ENCODE measurements around the gene LIPJ. TPM values are rescaled to one million over a fixed set of nuclear protein-coding genes. Genes with fewer than 3 reads are reported as not detected.
A peak's percentile ranks its signal among the peaks of the same experiment; 100 is the strongest.

The LIPJ gene, protein sequence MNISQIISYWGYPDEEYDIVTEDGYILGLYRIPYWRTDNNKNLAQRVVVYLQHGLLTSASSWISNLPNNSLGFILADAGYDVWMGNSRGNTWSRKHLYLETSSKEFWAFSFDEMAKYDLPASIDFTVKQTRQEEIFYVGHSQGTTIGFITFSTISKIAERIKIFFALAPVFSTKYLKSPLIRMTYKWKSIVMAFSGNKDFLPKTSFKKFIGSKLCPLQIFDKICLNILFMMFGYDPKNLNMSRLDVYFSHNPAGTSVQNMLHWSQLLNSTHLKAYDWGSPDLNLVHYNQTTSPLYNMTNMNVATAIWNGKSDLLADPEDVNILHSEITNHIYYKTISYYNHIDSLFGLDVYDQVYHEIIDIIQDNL
- total RNA-seq: under 1 TPM; 0.19 to 0.32 TPM
- polyA plus RNA-seq: not detected

DNA sequence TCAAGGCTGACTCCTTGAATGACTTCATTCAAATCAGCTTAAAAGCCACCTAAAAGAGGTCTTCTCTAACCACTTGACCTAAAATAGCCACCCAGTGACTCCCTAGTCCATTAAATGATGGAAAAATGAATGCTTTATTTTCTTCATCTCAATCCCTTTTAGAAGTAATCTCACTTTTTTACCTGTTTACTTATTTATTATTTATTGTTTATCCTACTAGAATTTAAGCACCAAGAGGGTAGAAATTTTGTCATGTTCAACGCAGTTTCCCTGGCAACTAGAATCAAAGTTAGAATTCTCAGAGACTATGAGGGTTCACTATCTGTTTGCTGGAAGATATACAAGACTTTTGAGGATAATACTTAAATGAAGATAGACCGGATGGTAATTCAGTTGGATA, at the start of gene LIPJ:
Gene LIPJ (plus strand): TSS at position 301 of the 400 bp plus-strand sequence. CDS start 3,926 bp downstream, outside the sequence.
- Mint-ChIP-seq H3K27ac (no peak within 1 kb of the TSS), H3K4me3 (peak within 1 kb of the TSS in 1 of 8 donors; percentile 43), H3K9me3 (peaks cover 0 to 8% (median 0%) of the 10 kb centered on the region in 8 donors), H3K36me3 (no peaks in the 10 kb centered on the region), H3K27me3 (peaks cover 3% of the 10 kb centered on the region in 2 donors), H3K4me1 (peaks cover 6 to 26% (median 14%) of the 10 kb centered on the region in 4 donors)
- Histone ChIP-seq H3K36me3 (ENCODE audit: insufficient read depth, low read length) (no peaks in the 10 kb centered on the region), H3K4me1 (ENCODE audit: insufficient read depth, low read length) (peaks cover 7% of the 10 kb centered on the region), H3K27me3 (ENCODE audit: insufficient read depth, low read length) (no peaks in the 10 kb centered on the region), H3K4me3 (ENCODE audit: low read length in 2 of 2) (no peak within 1 kb of the TSS), H3K27ac (ENCODE audit: low read depth, low read length) (no peak within 1 kb of the TSS), H3K9me3 (ENCODE audit: control insufficient read depth in 1 of 2, low read length in 2 of 2) (no peaks in the 10 kb centered on the region)
- no peak for DNase-seq
- intact Hi-C loops (cut with micrococcal nuclease): no loop called here
- POLR2A ChIA-PET (ENCODE audit: partially characterized antibody): no interaction called here
- CTCF ChIA-PET (ENCODE audit: partially characterized antibody): no interaction called here

DNA sequence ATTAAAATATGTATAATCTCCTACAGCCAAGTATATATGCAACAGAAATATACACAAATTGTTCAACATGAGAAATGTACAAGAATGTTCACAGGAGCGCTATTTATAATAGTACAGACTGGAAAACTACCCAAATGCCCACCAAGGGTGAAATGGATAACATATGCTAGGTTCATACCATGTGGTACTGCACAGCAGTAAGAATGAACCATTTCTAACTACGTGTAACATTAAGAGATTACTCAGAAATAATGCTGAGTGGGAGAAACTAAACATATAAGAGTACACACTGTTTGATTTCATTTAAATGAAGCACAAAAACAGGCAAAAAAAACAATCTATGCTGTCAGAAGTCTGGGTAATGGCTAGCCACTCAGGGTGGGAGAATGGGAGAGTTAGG, 49.2 kb upstream of the LIPJ start:
- no peak overlapping the region for H3K27ac ChIP-seq (ENCODE audit: low read depth, low read length)
- H3K4me3 ChIP-seq (ENCODE audit: low read length in 2 of 2): no peak overlapping the region
- no peak overlapping the region for H3K4me3 Mint-ChIP-seq
- ChIA-PET POLR2A (ENCODE audit: partially characterized antibody) (no interaction called here), CTCF (ENCODE audit: partially characterized antibody) (no interaction called here)
- no peaks in the 10 kb centered on the region for H3K9me3 Mint-ChIP-seq
- H3K4me1 Mint-ChIP-seq: no peaks in the 10 kb centered on the region
- intact Hi-C loops (cut with micrococcal nuclease): no loop called here
- no peaks in the 10 kb centered on the region for H3K27me3 ChIP-seq (ENCODE audit: insufficient read depth, low read length)
- no peak for DNase-seq
- H3K9me3 ChIP-seq (ENCODE audit: control insufficient read depth in 1 of 2, low read length in 2 of 2): no peaks in the 10 kb centered on the region
- H3K27ac Mint-ChIP-seq: no peak overlapping the region
- peaks cover 0 to 4% of the 10 kb centered on the region in 2 donors for H3K27me3 Mint-ChIP-seq
- no peaks in the 10 kb centered on the region for H3K36me3 Mint-ChIP-seq
- H3K4me1 ChIP-seq (ENCODE audit: insufficient read depth, low read length): no peaks in the 10 kb centered on the region
- no peaks in the 10 kb centered on the region for H3K36me3 ChIP-seq (ENCODE audit: insufficient read depth, low read length)

DNA sequence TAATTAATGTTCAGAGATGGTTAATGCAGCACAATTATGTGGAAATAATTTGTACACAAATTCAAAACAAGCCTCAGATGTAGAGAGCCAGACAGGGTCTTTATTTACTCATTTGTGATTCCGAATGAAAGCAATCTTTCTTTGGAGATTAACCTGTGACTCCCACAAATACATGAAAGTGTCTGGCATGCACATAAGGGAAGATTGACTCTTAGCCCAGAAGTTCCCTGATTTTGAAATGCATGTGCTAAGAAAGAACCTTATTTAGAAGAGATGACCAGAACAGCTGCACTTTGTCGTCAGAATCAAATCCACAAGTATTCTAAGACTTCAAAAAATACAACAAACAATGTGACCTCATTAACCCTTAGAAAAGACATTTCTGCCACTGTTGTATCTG, 48.5 kb upstream of the LIPJ start:
- no peak overlapping the region for H3K4me3 Mint-ChIP-seq
- no peaks in the 10 kb centered on the region for H3K36me3 Mint-ChIP-seq
- Histone ChIP-seq H3K36me3 (ENCODE audit: insufficient read depth, low read length) (no peaks in the 10 kb centered on the region), H3K27me3 (ENCODE audit: insufficient read depth, low read length) (no peaks in the 10 kb centered on the region), H3K4me3 (ENCODE audit: low read length in 2 of 2) (no peak overlapping the region), H3K9me3 (ENCODE audit: control insufficient read depth in 1 of 2, low read length in 2 of 2) (no peaks in the 10 kb centered on the region), H3K27ac (ENCODE audit: low read depth, low read length) (no peak overlapping the region), H3K4me1 (ENCODE audit: insufficient read depth, low read length) (no peaks in the 10 kb centered on the region)
- no peaks in the 10 kb centered on the region for H3K4me1 Mint-ChIP-seq
- ChIA-PET POLR2A (ENCODE audit: partially characterized antibody) (no interaction called here), CTCF (ENCODE audit: partially characterized antibody) (no interaction called here)
- H3K27me3 Mint-ChIP-seq: peaks cover 0 to 4% of the 10 kb centered on the region in 2 donors
- H3K9me3 Mint-ChIP-seq: no peaks in the 10 kb centered on the region
- no peak for DNase-seq
- H3K27ac Mint-ChIP-seq: no peak overlapping the region
- intact Hi-C loops (cut with micrococcal nuclease): no loop called here

DNA sequence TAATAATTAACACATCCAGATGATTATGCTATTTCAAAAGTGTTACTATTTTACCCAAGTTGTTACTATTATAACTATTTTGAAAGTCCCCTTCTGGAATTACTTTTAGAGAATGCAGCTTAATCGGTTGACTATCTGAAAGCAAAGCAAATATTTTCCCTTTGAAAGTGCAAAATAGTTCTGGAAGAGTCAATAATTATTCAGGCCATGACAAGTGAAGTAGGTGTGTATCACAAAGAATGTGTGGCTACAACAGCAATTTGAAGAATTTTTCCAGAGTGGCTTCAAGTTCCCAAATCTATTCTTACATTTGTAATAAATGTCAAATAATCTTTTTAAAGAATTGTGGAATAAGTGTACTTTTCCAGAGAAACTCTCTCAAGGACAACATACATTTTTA, 46.2 kb upstream of the LIPJ start:
- Histone ChIP-seq H3K27ac (ENCODE audit: low read depth, low read length) (no peak overlapping the region), H3K9me3 (ENCODE audit: control insufficient read depth in 1 of 2, low read length in 2 of 2) (no peaks in the 10 kb centered on the region), H3K27me3 (ENCODE audit: insufficient read depth, low read length) (no peaks in the 10 kb centered on the region), H3K4me3 (ENCODE audit: low read length in 2 of 2) (no peak overlapping the region), H3K36me3 (ENCODE audit: insufficient read depth, low read length) (no peaks in the 10 kb centered on the region), H3K4me1 (ENCODE audit: insufficient read depth, low read length) (no peaks in the 10 kb centered on the region)
- Mint-ChIP-seq H3K27ac (no peak overlapping the region), H3K4me3 (no peak overlapping the region), H3K27me3 (peaks cover 0 to 1% of the 10 kb centered on the region in 2 donors), H3K4me1 (no peaks in the 10 kb centered on the region), H3K9me3 (no peaks in the 10 kb centered on the region), H3K36me3 (no peaks in the 10 kb centered on the region)
- intact Hi-C loops (cut with micrococcal nuclease): no loop called here
- ChIA-PET POLR2A (ENCODE audit: partially characterized antibody) (no interaction called here), CTCF (ENCODE audit: partially characterized antibody) (no interaction called here)
- DNase-seq: no peak

DNA sequence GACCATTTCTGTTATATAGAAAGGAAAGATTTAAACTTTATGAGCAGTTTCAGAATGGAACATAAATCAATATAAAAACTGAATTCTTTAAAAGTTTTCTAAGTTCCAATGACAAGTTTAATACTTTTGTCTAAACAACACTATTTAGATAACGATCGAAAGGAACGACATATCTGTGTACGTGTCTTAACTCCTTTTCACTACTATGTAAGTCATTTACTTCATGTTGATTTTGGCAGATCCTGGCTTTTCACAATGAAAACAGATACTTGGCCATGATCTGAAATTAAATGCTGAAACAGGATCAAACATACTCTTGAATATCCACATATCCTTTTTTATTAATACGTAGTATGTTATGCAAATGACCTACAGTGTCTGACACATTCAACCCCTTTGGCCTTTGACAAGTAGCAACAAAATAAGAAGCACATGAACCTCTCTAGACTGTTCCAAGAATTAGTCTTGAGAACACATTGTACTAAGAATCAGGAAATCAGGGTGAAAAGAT, 45.4 kb upstream of the LIPJ start:
- Histone ChIP-seq H3K9me3 (ENCODE audit: control insufficient read depth in 1 of 2, low read length in 2 of 2) (no peaks in the 10 kb centered on the region), H3K27me3 (ENCODE audit: insufficient read depth, low read length) (no peaks in the 10 kb centered on the region), H3K4me3 (ENCODE audit: low read length in 2 of 2) (no peak overlapping the region), H3K4me1 (ENCODE audit: insufficient read depth, low read length) (no peaks in the 10 kb centered on the region), H3K27ac (ENCODE audit: low read depth, low read length) (no peak overlapping the region), H3K36me3 (ENCODE audit: insufficient read depth, low read length) (no peaks in the 10 kb centered on the region)
- Mint-ChIP-seq H3K4me1 (no peaks in the 10 kb centered on the region), H3K9me3 (no peaks in the 10 kb centered on the region), H3K36me3 (no peaks in the 10 kb centered on the region), H3K27me3 (peaks cover 0 to 1% of the 10 kb centered on the region in 2 donors), H3K27ac (no peak overlapping the region), H3K4me3 (no peak overlapping the region)
- intact Hi-C loops (cut with micrococcal nuclease): no loop called here
- ChIA-PET POLR2A (ENCODE audit: partially characterized antibody) (no interaction called here), CTCF (ENCODE audit: partially characterized antibody) (no interaction called here)
- DNase-seq: no peak

DNA sequence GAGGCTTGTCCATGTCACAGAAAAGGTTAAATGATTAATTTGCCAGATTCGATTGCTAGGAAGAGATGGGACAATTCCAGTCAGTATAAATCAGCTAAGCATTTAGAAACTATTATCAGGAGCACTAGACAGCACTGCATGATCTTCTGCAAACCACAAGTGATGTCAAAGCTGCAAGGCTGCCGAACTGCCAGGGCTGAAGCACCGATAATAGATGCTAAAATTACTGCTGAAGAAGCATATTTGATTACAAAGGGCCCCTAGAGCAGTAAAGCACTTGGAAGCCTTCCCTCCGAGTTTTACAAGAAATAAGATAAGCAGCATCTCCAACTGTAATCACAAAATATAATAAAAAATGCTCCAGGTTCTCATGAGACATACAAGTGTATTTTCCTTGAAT, 44.0 kb upstream of the LIPJ start:
- H3K36me3 Mint-ChIP-seq: no peaks in the 10 kb centered on the region
- Histone ChIP-seq H3K4me3 (ENCODE audit: low read length in 2 of 2) (no peak overlapping the region), H3K27me3 (ENCODE audit: insufficient read depth, low read length) (no peaks in the 10 kb centered on the region), H3K4me1 (ENCODE audit: insufficient read depth, low read length) (no peaks in the 10 kb centered on the region), H3K36me3 (ENCODE audit: insufficient read depth, low read length) (no peaks in the 10 kb centered on the region), H3K9me3 (ENCODE audit: control insufficient read depth in 1 of 2, low read length in 2 of 2) (no peaks in the 10 kb centered on the region), H3K27ac (ENCODE audit: low read depth, low read length) (no peak overlapping the region)
- intact Hi-C loops (cut with micrococcal nuclease): no loop called here
- CTCF ChIA-PET (ENCODE audit: partially characterized antibody): no interaction called here
- no peaks in the 10 kb centered on the region for H3K4me1 Mint-ChIP-seq
- no peak overlapping the region for H3K27ac Mint-ChIP-seq
- H3K4me3 Mint-ChIP-seq: no peak overlapping the region
- POLR2A ChIA-PET (ENCODE audit: partially characterized antibody): interaction anchor here (1.0 kb wide), 1 partner anchor 41 kb away, joined by 3 read pairs; the partner anchor contains the start of gene RNLS
- DNase-seq: no peak
- no peaks in the 10 kb centered on the region for H3K9me3 Mint-ChIP-seq
- peaks cover 0 to under 1% of the 10 kb centered on the region in 2 donors for H3K27me3 Mint-ChIP-seq

DNA sequence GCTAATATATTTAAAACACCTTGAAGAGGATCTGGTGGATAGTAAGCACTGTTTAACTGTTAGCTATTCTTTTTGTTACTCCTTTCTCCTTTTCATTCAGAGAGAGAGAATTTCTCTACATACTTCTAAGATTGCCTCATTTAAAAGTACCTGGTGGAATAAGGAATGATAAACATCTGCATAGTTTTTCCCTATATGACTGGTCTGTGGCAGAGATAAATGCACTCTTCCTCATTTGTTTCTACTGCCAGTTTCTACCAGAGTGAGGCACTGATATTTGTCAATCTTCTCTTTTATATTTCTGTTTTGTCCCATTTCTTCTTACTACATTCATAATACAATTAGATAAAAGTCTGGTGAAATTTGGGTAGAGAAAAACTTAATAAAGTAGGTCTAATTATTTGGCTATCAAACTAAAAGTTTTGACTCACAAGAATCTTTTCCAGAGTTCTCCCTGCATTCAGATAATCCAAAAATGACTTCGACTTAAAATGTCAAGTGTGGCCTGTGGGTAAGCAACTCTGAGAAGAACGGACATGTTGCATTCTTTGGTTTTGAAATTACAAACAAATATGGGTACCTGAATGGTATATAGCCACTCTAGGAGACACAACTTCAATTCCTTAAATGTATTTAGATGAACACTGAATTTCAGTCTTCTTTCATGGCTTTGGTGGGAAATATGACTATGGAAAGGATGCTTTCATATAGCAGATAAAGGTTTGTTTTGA, 42.3 kb upstream of the LIPJ start:
- H3K27me3 ChIP-seq (ENCODE audit: insufficient read depth, low read length): no peaks in the 10 kb centered on the region
- Mint-ChIP-seq H3K9me3 (no peaks in the 10 kb centered on the region), H3K4me1 (no peaks in the 10 kb centered on the region), H3K27me3 (no peaks in the 10 kb centered on the region), H3K4me3 (no peak overlapping the region), H3K36me3 (no peaks in the 10 kb centered on the region), H3K27ac (no peak overlapping the region)
- intact Hi-C loops (cut with micrococcal nuclease): no loop called here
- DNase-seq: no peak
- CTCF ChIA-PET (ENCODE audit: partially characterized antibody): no interaction called here
- no peaks in the 10 kb centered on the region for H3K9me3 ChIP-seq (ENCODE audit: control insufficient read depth in 1 of 2, low read length in 2 of 2)
- no peaks in the 10 kb centered on the region for H3K36me3 ChIP-seq (ENCODE audit: insufficient read depth, low read length)
- no peak overlapping the region for H3K27ac ChIP-seq (ENCODE audit: low read depth, low read length)
- H3K4me1 ChIP-seq (ENCODE audit: insufficient read depth, low read length): no peaks in the 10 kb centered on the region
- POLR2A ChIA-PET (ENCODE audit: partially characterized antibody): no interaction called here
- H3K4me3 ChIP-seq (ENCODE audit: low read length in 2 of 2): no peak overlapping the region
